Gastroesophageal sphincter (tissue), 4 donors: ENCODE measurements around the gene CD226. TPM values are rescaled to one million over a fixed set of nuclear protein-coding genes. Genes with fewer than 3 reads are reported as not detected.

Experiments
- ATAC-seq: fragments of 150-250 bp; one replicate; pipeline ENCODE4 v1.9.1; 2016; ENCODE audit warnings: mild to moderate bottlenecking, moderate library complexity
- H3K27ac ChIP-seq, 4 donors: fragments of 200-600 bp; sonication (generic) in 3 of 4; 1 replicate in 3 of 4; 2 replicates in 1 of 4; pipeline ENCODE4 v1.5.1; 2016 to 2019
- H3K27me3 ChIP-seq: fragments of 200-600 bp; sonication (generic); one replicate; pipeline ENCODE4 v1.5.1; 2019
- H3K36me3 ChIP-seq, 2 donors: fragments of 200-600 bp; sonication (generic); one replicate each; pipeline ENCODE4 v1.5.1; 2019; ENCODE audit warnings: control low read depth in 1 of 2
- H3K4me1 ChIP-seq, 3 donors: fragments of 200-600 bp; sonication (generic); 1 replicate in 2 of 3; 2 replicates in 1 of 3; pipeline ENCODE4 v1.5.1; 2016 to 2019; ENCODE audit warnings: control low read depth in 2 of 3
- H3K4me3 ChIP-seq, 2 donors: fragments of 200-600 bp; sonication (generic); one replicate each; pipeline ENCODE4 v1.5.1; 2019; ENCODE audit warnings: mild to moderate bottlenecking in 1 of 2, moderate library complexity in 1 of 2
- H3K9me3 ChIP-seq, 3 donors: fragments of 200-600 bp; sonication (generic); one replicate each; pipeline ENCODE4 v1.5.1; 2017 to 2019; ENCODE audit warnings: control low read depth in 2 of 3
- EP300 ChIP-seq: sonication (generic); formaldehyde crosslinking; IDR thresholded peaks from one replicate; pipeline ENCODE4 v1.6.1; 2017; ENCODE audit warnings: antibody characterized with exemption, mild to moderate bottlenecking
- POLR2A ChIP-seq, 2 donors: fragments of 450-650 bp; IDR thresholded peaks; one replicate each; pipeline ENCODE4 v1.6.1; 2017; ENCODE audit warnings: antibody characterized with exemption in 2 of 2, mild to moderate bottlenecking in 2 of 2, moderate library complexity in 1 of 2
- POLR2AphosphoS5 ChIP-seq: sonication (generic); formaldehyde crosslinking; IDR thresholded peaks from one replicate; pipeline ENCODE4 v1.6.1; 2017; ENCODE audit warnings: antibody characterized with exemption
- WGBS, 2 donors: methylation state at CpG; one replicate each; pipeline ENCODE4 v1.1.5; 2018; ENCODE audit warnings: low coverage in 1 of 2; 5-methylcytosine and 5-hydroxymethylcytosine counted together
- total RNA-seq, 4 donors: library from RNA; depleted of rRNA; stranded (reverse); fragments of >200 nt; gene quantifications; one replicate each; pipeline ENCODE4 v1.1.0, GENCODE V29; 2016
- TF ChIP-seq, protein P1 (sequence below), 4 experiments: fragments of 200-600 bp in 2 of 4; fragments of 450-650 bp in 2 of 4; sonication (generic) in 1 of 4; IDR thresholded peaks; one replicate each; pipeline ENCODE4 v1.5.1; 2017 to 2019; ENCODE audit warnings: antibody characterized with exemption in 4 of 4, mild to moderate bottlenecking in 2 of 4, moderate library complexity in 2 of 4

CD226 gene
- total RNA-seq, 4 donors from 2014 or later, result 0.66 to 2.8 (median 0.87) TPM

DNA sequence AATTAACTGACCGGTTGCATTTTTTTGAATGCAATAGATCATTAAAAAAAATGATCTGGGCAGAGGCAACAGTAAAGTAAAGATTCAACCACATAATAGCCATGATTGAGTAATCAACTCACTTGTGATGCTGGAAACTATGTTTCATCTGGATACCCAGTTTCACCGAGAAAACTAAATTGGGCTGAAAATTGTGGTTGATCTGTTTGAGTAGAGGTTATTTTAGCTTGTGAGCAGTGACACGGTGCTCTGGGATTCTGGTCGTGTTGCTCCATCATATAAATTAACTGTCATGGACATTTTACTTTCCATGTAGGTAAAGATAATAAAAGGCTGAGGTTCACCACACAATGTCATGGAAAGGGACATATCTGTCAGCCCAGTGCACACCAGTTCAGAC is 58.7 kb downstream of the CD226 start:
- Histone ChIP-seq H3K4me3 (no peak overlapping the region), H3K9me3 (no peaks in the 10 kb centered on the region), H3K4me1 (no peaks in the 10 kb centered on the region), H3K36me3 (no peaks in the 10 kb centered on the region), H3K27ac (no peak overlapping the region), H3K27me3 (no peaks in the 10 kb centered on the region)
- no peak for ATAC-seq
- whole genome bisulfite sequencing, 2 donors, result 84 to 86% methylated on average over 4 of the region's 4 CpGs
- no peak for TF ChIP-seq EP300
- no peak for TF ChIP-seq POLR2A (IDR thresholded peaks at IDR 0.05)
- no peak for TF ChIP-seq POLR2AphosphoS5
- TF ChIP-seq, protein P1, sequence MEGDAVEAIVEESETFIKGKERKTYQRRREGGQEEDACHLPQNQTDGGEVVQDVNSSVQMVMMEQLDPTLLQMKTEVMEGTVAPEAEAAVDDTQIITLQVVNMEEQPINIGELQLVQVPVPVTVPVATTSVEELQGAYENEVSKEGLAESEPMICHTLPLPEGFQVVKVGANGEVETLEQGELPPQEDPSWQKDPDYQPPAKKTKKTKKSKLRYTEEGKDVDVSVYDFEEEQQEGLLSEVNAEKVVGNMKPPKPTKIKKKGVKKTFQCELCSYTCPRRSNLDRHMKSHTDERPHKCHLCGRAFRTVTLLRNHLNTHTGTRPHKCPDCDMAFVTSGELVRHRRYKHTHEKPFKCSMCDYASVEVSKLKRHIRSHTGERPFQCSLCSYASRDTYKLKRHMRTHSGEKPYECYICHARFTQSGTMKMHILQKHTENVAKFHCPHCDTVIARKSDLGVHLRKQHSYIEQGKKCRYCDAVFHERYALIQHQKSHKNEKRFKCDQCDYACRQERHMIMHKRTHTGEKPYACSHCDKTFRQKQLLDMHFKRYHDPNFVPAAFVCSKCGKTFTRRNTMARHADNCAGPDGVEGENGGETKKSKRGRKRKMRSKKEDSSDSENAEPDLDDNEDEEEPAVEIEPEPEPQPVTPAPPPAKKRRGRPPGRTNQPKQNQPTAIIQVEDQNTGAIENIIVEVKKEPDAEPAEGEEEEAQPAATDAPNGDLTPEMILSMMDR (IDR thresholded peaks at IDR 0.05), result no peak

DNA sequence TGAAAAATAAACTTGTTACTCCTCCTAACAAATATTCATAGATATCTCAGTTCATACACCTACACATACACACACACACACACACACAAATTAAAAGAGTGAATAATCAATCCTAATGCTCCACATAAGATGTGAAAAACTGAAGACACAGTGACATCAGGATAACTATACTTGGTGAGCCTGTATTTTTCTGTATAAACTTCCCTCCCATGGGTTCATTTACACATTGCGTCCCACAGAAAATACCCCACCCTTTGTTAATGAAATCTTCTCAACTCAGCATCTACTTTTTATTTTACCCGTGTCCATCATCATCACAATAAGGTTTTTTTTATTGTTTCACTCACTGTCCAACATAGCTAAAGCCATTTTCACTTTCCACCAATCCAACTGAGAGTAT is 60.4 kb downstream of the CD226 start:
- Histone ChIP-seq H3K36me3 (no peaks in the 10 kb centered on the region), H3K9me3 (no peaks in the 10 kb centered on the region), H3K4me1 (no peaks in the 10 kb centered on the region), H3K27me3 (no peaks in the 10 kb centered on the region), H3K27ac (no peak overlapping the region), H3K4me3 (no peak overlapping the region)
- WGBS, 2 donors, result 93 to 100% methylated on average over 1 to 2 of the region's 2 CpGs
- TF ChIP-seq POLR2AphosphoS5 (no peak), POLR2A (IDR thresholded peaks at IDR 0.05) (no peak), EP300 (no peak)
- TF ChIP-seq, protein P1 (IDR thresholded peaks at IDR 0.05), result no peak
- no peak for ATAC-seq

DNA sequence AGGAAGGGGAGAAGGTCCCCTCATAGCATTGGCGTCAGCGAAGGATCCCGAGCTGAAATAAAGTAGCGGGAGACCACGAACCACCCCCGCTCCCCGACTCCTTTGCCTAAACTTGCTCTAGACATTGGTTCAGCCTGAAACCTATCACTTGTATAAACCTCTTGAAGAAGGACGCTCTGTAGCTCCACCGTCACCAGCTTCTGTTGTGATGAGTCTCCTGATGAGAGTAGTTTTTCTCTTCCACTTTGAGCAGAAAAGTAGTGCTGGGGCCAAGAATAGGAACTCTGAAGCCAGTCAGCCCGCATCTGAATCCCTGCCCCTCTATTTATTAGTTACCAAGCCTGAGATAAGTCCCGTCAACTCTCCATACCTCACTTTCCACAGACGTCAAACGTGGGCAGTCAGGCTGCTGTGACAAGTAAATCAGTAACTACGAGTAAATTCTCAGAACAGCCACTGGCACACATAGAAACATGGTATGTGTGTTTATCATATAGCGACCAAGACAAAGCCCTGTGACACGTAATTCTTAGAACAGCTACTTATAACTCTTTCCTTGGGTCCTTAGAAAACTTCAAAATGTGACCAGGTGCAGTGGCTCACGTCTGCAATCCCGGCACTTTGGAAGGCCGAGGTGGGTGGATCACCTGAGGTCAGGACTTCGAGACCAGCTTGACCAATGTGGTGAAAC is 61.7 kb downstream of the CD226 start:
- TF ChIP-seq POLR2A (IDR thresholded peaks at IDR 0.05) (no peak), EP300 (no peak), POLR2AphosphoS5 (no peak)
- TF ChIP-seq, protein P1 (IDR thresholded peaks at IDR 0.05), result no peak
- H3K27me3 ChIP-seq, result no peaks in the 10 kb centered on the region
- H3K9me3 ChIP-seq, result no peaks in the 10 kb centered on the region
- no peaks in the 10 kb centered on the region for H3K36me3 ChIP-seq
- WGBS, 2 donors, result 88 to 91% methylated on average over 13 to 16 of the region's 20 CpGs
- no peak overlapping the region for H3K4me3 ChIP-seq
- no peaks in the 10 kb centered on the region for H3K4me1 ChIP-seq
- no peak overlapping the region for H3K27ac ChIP-seq
- no peak for ATAC-seq

DNA sequence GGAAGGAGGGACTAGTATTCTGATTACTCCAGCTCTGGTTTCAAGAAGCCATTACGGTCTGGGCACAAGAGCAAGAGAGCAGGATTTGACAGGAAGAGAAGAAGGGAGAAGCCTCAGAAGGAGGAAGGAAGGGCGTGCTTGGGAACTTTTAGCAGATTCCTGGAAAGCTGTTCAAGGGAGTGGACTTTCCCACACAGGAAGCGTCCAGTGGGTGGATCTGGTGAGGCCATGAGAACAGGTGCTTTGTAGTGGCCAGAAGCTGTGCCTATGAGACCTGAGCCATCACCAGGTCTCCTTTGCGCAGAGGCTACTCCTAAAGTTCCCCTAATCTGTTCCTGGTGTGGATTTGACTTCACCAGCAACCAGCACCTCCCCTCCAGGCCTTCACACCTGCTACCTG is 62.3 kb downstream of the CD226 start:
- Histone ChIP-seq H3K4me3 (no peak overlapping the region), H3K36me3 (no peaks in the 10 kb centered on the region), H3K27ac (no peak overlapping the region), H3K9me3 (no peaks in the 10 kb centered on the region), H3K4me1 (no peaks in the 10 kb centered on the region), H3K27me3 (no peaks in the 10 kb centered on the region)
- no peak for ATAC-seq
- WGBS, 2 donors, result 91 to 100% methylated on average over 1 to 3 of the region's 4 CpGs
- TF ChIP-seq EP300 (no peak), POLR2A (IDR thresholded peaks at IDR 0.05) (no peak), POLR2AphosphoS5 (no peak)
- TF ChIP-seq, protein P1 (IDR thresholded peaks at IDR 0.05), result no peak

DNA sequence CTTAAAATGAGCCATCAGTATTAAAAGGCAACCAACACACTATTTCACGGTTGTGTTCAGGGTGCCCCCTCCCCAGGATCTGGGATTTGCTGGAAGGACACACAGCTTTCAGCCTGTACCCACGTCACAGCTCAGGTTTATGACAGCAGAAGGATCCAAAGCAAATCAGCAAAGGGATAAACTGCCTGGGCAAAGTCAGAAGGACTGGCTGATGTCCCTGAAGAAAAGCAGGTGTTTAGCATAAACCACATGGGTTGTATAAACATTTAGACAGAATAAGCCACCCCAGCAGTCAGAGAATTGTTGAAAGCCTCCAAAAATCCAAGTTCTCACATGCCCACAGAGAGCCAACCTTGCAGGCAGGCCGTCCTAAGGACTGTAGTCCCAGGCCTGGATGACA is 63.9 kb downstream of the CD226 start:
- Histone ChIP-seq H3K9me3 (no peaks in the 10 kb centered on the region), H3K27ac (no peak overlapping the region), H3K4me3 (no peak overlapping the region), H3K27me3 (no peaks in the 10 kb centered on the region), H3K36me3 (no peaks in the 10 kb centered on the region), H3K4me1 (no peaks in the 10 kb centered on the region)
- TF ChIP-seq POLR2A (IDR thresholded peaks at IDR 0.05) (no peak), EP300 (no peak), POLR2AphosphoS5 (no peak)
- TF ChIP-seq, protein P1 (IDR thresholded peaks at IDR 0.05), result no peak
- no peak for ATAC-seq
- 34 to 60% methylated on average over 1 to 3 of the region's 3 CpGs for WGBS, 2 donors
